ENCODE results near the gene CXXC5. TPM values are rescaled to one million over a fixed set of nuclear protein-coding genes. Genes with fewer than 3 reads are reported as not detected.

CXXC5 gene
- polyA plus RNA-seq, 1 donor = 95.0 TPM

GRCh38 chr5:139651853-139652787 is 4.0 kb downstream of the CXXC5 start:
- no peak for DNase-seq

GRCh38 chr5:139652788-139653241 is 4.7 kb downstream of the CXXC5 start:
- DNase-seq = no peak

- no peak for DNase-seq
Observed at GRCh38 chr5:139653616-139654015, 5.5 kb downstream of the CXXC5 start.

DNA sequence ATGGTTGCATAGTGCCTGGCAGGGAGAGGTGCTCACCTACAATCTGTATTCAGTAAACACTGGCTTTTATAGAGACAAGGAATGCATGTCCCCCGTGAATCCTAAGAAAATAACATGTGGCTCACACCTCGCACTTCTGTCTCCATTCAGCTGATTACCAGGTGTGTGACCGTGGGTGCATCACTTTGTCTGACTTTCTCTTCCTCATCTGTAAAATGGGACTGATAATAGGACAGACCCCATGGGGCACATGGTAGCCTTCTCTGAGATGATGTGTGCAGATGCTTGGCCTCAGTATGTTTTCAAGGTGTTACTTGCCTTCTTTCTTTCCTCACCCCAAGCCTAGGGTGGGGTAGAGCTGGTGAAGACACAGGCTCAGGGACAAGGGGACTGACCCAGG is 6.3 kb downstream of the CXXC5 start:
- DNase-seq = no peak

GRCh38 chr5:139654871-139655491 is 6.8 kb downstream of the CXXC5 start:
- DNase-seq = no peak

GRCh38 chr5:139655727-139656271 is 7.7 kb downstream of the CXXC5 start:
- no peak for DNase-seq

DNA sequence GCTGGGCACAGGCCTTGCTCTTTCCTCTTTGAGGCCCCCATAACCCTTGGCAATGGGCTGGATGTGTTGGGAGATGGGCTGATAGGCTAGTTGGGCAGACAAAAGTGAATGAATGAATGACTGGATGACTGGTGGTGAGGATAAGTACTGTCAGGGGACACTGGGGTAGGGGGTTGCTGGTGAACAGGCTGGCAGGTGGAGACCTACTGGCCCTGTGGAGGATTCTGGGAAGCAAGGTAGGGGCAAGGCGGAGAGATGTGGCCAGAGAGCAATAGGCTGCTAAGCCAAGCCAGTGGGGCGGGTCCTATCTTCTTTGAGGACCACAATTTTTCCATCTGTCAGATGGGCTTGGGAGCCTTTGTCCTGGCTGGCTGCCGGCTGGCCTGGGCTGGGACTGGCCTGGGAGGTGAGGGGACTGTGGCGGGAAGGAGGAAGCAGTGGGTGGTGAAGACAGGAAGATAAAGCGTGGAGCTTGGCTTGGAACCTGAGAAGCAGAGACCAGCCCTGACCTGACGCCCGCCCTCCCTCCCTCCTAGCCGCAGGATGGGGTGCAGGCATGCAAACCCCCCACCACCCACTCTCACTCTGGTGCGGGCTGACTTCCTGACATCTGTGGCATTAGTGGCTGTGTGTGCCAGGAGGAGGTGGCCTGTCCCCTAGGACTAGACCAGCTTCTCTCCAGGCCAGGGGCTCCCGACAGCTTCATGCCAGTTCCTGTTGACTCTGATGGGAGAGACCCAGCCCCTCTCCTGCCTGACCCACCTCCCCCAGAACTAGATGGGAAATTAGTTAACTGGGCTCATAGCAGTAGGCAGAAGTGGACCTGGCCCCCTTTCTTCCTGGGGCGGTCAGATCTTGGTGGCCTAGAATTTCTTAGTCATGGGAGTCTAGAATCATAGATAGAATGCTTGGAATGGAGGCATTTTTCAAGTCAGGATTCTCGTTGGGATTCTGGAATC is 9.5 kb downstream of the CXXC5 start:
- DNase-seq = no peak

GRCh38 chr5:139658501-139658927 is 10.4 kb downstream of the CXXC5 start:
- no peak for DNase-seq

- DNase-seq = no peak
Observed at GRCh38 chr5:139658928-139659667, 10.9 kb downstream of the CXXC5 start.

DNA sequence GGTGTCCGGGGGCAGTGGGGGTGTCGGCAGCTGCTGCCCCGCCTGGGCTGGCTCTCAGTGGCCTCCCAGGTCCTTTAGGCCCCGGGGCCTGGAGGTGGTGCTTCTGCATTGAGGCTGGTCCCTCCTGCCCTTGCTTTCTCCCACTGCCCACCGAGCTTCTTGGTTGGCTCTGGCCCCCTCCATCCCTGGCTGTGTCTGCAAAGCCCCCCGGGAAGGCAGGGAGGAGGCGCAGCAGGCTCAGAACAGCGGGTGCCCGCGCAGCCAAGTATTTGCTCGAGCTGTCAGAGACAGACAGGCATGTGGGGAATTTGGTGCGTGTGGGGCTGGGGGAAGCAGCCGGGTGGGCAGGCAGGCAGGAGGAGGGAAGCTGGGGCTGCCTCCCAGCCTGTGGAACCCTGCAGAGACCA is 11.5 kb downstream of the CXXC5 start:
- no peak for DNase-seq

- no peak for DNase-seq
Observed at GRCh38 chr5:139660105-139660922, 12.2 kb downstream of the CXXC5 start.

- DNase-seq = no peak
Observed at GRCh38 chr5:139660923-139661814, 13.0 kb downstream of the CXXC5 start.

DNA sequence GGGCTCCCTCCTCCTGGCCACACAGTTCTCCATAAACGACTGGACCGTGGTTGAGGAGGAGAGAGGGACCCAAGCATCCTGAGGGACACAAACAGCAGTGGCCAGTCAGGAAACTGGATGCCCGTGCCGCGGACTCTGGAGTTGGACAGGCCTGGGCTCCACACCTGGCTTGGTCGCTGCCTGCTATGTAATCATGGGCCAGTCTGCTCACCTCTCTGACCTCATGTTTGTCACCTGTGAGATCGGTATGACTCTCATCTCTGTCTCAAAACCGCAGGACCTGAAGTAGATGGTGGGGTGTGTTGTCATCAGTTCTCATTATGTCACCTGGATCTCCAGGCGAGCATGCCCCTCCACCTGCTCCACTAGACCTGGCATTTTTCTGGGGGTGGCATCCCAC is 14.5 kb downstream of the CXXC5 start:
- no peak for DNase-seq

DNA sequence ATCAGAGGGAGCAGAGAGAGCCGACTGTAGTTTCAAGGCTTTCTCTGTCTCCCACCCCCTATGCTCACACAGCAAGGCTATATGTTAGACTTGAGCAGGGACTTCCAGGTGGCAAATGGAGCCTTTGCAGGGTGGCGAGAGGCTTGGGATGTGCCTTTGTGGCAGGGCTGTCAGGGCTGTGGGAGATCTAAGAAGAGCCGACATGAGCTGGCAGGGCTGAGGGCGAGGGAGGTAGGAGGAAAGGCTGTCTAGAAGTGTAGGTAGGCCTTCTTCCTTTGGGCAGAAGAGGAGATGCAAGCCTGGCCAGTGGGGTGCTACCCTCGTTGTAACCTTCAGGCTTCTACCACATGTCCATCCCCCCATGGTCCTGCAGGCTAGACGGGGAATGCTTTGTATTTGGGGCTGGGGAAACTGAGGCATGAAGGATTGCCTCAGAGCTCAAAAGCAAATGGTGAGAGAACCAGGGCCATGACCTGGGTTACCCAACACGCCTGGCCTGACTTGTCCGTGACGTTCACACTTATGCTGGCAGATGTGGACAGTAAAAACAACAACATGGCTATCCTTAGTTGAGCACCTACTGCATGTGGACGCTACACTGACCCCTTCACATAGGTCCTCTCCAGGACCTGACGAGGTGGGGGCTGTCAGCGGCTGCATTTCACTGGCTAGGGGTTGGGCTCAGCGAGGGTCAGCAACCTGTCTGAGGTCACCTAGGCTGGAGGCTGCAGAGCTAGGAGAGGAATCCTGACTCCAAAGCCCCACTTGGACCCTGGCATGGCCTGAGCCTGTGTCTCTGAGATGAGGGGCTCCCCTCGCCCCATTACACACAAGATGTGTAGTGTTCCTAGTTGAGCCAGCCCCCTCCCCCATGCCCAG is 15.3 kb downstream of the CXXC5 start:
- DNase-seq = no peak

- no peak for DNase-seq
Observed at GRCh38 chr5:139664086-139664693, 16.0 kb downstream of the CXXC5 start.

DNA sequence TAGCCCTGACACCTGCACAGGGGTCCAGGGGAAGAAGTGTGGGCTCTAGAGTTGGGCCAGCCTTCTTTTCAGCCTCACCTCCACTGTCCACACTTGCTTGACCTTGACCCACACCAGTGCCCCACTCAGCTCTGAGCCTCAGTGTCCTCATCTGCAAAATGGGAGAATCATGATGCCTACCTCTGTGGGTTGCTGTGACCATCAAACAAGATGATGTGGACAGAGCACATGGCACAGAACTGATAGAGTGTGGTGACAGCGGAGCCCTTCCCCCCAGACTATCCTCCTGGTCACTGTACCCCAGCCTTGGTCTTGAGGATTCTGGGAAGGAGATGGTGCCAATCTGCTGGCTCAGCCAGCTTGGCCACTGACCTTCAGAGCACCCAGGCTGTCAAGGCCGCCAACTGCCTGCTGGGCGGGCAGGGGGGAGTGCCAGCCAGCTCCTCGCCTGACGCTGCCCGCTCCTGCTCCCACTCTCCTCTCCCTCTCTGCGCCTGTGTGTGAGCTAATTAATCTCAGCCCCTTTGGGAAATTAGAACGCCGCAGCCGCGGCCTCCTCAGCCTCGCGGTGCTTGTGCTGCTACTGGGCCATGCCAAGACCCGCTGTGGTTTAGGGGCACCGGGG is 16.7 kb downstream of the CXXC5 start:
- DNase-seq = no peak

DNA sequence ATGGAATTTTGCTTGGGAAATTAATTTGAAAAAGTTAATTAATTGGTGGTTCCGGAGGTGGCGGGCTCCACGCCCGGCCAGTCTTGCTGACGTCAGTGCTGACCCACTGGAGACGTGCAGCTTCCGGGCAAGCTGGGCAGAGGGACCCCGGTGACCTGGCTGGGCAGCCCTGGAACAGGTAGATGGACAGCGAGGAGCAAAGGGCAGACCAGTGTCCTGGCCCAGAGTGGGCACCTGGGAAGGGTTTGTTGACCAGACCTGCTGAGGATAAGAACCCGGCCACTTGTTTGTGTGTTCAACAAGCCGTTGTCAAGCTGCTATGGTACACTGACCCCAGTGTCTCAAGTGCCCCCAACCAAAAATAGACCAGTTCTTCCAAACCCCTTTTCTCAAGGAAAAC is 17.5 kb downstream of the CXXC5 start:
- no peak for DNase-seq

GRCh38 chr5:139666551-139666950 is 18.4 kb downstream of the CXXC5 start:
- no peak for DNase-seq

Data from hindlimb muscle (tissue), 1 donor.